NCI-H2196 treated with DMSO at 0.1 percent for 48 hours (cell line): Measurements from ENCODE around the gene MAST4.
A peak's percentile ranks its signal among the peaks of the same experiment; 100 is the strongest.

Experiments
- DNase-seq: peaks from one replicate; lab custom pipeline; 2025; ENCODE audit not compliant: unreplicated experiment; lab: John Stamatoyannopoulos, UW

MAST4 gene

GRCh38 chr5:67009028-67009427 is 412.8 kb downstream of the MAST4 start:
- no peak for DNase-seq

GRCh38 chr5:67010684-67011409 is 414.7 kb downstream of the MAST4 start:
- DNase-seq, result no peak

DNA sequence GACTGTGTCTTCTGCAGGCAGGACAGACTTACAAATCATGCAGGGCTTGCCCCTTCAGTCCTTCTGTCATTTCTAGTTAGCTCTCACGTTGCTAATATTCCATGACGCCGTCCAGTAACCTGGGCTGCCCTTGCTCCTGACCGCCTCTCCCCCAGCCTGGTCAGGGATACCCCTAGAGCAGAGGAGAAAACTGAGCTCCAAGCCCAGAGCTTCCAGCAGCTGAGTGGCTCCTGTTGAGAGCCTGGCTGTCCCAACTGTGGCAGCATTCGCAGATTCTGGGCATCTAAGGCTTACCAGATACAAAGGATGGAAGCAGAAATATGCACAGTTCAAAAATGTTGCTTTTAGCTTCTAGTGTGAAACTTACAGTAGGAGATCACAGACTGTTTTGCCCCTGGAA is 415.2 kb downstream of the MAST4 start:
- DNase-seq, result no peak

- DNase-seq, result no peak
Measured at GRCh38 chr5:67012171-67012570, 416.0 kb downstream of the MAST4 start.

DNA sequence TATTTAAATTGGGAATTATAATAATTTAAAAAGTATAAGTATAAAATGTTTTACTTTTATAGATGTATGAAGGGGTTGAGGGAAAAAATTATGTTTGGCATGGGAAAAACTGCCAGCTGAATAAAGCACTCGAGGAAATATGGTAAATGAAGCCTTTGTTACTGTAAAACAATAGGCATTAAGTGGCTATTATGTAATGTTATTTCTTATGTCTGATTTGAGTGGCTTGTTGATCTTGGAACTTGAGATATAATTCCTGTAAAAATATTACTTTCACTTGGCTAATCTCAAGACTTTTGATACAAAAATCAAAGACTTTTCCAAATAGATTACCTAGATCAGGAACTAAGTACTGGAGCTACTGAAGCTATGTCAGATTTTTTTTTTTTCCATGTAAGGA is 417.5 kb downstream of the MAST4 start:
- no peak for DNase-seq

- no peak for DNase-seq
Measured at GRCh38 chr5:67014191-67014590, 418.0 kb downstream of the MAST4 start.

DNA sequence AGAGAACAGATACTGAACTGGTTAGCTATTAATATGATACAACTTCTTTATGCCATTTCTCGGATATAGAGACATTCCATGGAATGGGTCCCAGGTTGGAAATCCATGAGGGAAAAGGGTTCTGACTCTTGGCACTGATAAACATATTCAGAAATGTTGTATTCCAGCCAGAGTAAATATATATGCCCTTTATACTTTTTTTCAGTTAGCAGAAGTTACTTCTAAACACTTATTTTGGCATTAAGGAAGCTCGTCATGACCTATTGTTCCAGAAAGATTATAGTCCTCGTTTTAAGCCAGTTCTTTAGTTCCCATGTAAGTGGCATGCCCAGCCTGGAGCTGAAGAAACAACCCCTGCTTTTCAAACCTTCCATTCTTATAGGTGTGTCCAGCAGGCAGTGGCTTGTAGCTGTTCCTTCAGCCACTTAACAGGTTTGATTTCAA is 418.8 kb downstream of the MAST4 start:
- DNase-seq, result no peak

DNA sequence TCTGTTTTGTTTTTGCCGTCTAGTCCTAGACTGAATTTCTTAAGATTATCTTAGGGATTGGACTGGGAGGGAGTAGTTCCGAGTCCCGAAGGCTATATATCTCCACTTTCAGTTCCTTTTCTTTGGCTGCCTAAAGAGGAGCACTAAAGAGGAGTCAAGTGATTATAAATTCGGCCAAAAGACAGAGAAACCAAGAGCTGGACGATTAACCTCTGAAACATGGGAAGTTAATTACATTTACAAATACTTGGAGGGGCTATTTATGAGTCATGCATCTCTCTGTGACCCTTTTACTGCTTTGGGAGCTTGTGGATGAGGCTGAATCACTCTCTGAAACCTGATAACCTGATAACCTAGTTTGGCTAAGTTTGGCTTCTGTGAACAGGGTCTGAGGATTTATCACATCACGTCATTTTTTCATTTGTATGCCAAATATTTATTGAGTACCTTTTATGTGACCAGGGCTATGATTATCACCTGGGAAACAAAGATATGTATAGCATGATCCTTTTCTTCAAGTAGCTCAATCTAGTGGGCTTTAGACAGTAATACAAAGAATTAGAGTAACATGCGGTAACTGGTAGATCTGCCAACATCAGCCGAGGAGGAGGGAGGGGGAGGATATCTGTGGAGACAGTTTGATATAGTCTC is 419.5 kb downstream of the MAST4 start:
- DNase-seq, result peak; percentile 18

GRCh38 chr5:67019065-67019845 is 423.1 kb downstream of the MAST4 start:
- DNase-seq, result no peak

DNA sequence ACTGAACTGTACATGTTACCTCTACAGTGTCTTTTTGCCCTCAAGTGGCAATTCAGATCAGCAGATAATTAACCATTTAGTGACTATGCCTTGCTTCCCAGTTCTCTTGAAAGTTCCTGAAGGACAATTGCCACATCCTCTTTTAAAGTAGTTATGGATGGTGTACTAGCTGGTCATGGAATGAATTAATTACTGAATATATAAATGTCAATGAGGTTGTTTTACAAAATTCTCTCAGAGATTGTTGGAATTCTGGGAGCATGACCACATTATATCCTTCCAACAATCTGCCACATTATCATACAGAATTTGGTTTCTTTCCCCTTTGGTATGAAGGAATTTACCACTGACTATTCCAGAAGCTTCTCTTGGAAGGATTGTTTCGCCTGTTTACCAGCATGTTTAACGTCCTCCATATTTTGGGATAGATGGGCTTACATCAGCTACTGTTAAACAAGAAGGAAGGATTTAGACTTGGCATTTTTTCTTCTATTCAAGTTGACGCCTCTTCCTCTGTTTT is 424.0 kb downstream of the MAST4 start:
- DNase-seq, result no peak

DNA sequence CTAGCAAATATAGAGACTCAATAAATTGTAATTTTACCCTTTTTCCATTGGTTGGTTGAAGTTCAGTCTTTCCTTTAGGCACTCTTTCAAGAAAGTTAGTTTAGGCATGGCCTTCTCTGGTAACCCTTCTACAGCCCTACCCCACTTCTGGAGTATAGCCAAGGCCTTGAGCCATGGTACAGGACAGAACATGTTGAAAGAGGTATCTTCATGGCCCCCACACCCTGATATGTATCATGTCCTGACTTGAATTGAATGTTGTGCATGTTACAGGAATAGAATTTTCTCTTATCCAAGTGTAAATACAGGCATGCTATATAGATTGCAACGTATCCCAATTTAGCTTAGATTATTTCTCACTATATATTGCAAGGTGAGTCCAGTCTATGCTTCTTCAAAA is 424.8 kb downstream of the MAST4 start:
- no peak for DNase-seq

GRCh38 chr5:67021521-67021920 is 425.3 kb downstream of the MAST4 start:
- no peak for DNase-seq

DNA sequence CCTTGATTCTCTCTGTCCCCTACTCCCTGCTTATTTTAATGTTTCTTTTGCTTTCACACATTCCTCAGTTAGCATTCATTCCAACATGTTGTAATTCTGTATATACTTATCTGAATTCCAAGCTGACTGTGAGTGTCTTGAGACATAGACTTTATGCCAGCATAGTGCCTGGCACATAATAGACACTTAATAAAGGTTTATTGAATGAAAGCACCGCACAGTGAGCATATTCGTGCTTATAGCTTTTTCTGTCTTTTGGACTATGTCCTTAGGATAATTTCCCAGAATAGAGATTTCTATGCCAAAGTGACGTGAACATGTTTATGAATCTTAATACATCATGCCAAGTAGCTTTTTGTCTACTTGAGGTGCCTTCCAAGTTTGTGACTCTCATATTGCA is 425.8 kb downstream of the MAST4 start:
- no peak for DNase-seq

- DNase-seq, result no peak
Measured at GRCh38 chr5:67025457-67025856, 429.3 kb downstream of the MAST4 start.

- no peak for DNase-seq
Measured at GRCh38 chr5:67026278-67026677, 430.1 kb downstream of the MAST4 start.

- no peak for DNase-seq
Measured at GRCh38 chr5:67027171-67027570, 431.0 kb downstream of the MAST4 start.

DNA sequence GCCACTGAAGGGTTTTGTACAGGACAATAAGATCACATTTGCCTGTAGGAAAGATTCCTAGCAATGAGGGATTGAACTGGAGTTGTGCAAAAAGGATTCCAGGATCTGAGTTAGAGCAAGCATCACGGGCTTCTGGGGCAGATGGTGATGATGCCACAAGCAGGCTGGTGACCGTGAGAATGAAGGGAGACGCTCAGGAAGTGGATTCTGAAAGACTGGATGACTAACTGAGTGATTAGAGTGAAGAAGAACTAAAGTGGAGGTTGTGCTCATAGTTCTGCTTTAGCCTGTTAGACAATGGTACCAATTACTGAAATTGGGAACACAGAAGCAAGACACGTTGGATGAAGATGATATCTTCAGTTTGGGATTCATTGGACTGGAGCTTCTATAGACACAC is 432.2 kb downstream of the MAST4 start:
- DNase-seq, result no peak

DNA sequence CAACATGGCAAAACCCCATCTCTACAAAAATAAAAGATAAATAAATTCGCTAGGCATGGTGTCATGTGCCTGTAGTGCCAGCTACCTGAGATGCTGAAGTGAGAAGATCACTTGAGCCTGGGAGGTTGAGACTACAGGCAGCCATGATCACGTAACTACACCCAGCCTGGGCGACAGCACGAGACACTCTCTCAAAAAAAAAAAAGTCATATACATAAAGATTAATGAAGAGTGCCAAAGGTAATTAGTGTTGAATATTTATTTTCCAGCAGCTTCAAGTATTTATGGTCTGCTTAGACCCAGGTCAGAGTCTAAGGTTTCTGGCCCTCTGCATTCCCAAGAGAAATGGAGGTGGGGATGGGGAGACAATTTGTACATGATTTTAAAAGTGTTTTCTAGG is 432.7 kb downstream of the MAST4 start:
- DNase-seq, result no peak

GRCh38 chr5:67029481-67029880 is 433.3 kb downstream of the MAST4 start:
- DNase-seq, result no peak

- no peak for DNase-seq
Measured at GRCh38 chr5:67030289-67031056, 434.3 kb downstream of the MAST4 start.

- no peak for DNase-seq
Measured at GRCh38 chr5:67031057-67031443, 434.9 kb downstream of the MAST4 start.
